Activated naive CD4-positive, alpha-beta T cell treated with anti-CD3 and anti-CD28 coated beads, Interleukin-2, amount 50 U/mL, for 24 hours (primary cell): ENCODE results near the gene TPH2.

Experiments
- H3K27ac Mint-ChIP-seq: one replicate; pipeline ENCODE4 v1.8.0; 2021; ENCODE audit warnings: mild to moderate bottlenecking, mixed read lengths
- H3K27me3 Mint-ChIP-seq: one replicate; pipeline ENCODE4 v1.8.0; 2021; ENCODE audit warnings: mixed read lengths
- H3K36me3 Mint-ChIP-seq: one replicate; pipeline ENCODE4 v1.8.0; 2021; ENCODE audit warnings: mixed read lengths
- H3K4me1 Mint-ChIP-seq: one replicate; pipeline ENCODE4 v1.8.0; 2021; ENCODE audit warnings: mixed read lengths
- H3K4me3 Mint-ChIP-seq: one replicate; pipeline ENCODE4 v1.8.0; 2021; ENCODE audit warnings: mild to moderate bottlenecking, mixed read lengths
- H3K9me3 Mint-ChIP-seq: one replicate; pipeline ENCODE4 v1.8.0; 2021; ENCODE audit warnings: mixed read lengths

The TPH2 gene

GRCh38 chr12:71999795-72000194 lies 61.1 kb downstream of the TPH2 start:
- Mint-ChIP-seq H3K4me3 (no peak overlapping the region), H3K27ac (no peak overlapping the region), H3K4me1 (no peaks in the 10 kb centered on the region), H3K27me3 (peaks cover 16% of the 10 kb centered on the region), H3K36me3 (no peaks in the 10 kb centered on the region), H3K9me3 (no peaks in the 10 kb centered on the region)

GRCh38 chr12:72000969-72001648 lies 62.5 kb downstream of the TPH2 start:
- Mint-ChIP-seq H3K4me3 (no peak overlapping the region), H3K27ac (no peak overlapping the region), H3K9me3 (no peaks in the 10 kb centered on the region), H3K27me3 (peaks cover 14% of the 10 kb centered on the region), H3K36me3 (no peaks in the 10 kb centered on the region), H3K4me1 (no peaks in the 10 kb centered on the region)

GRCh38 chr12:72006766-72007165 lies 68.1 kb downstream of the TPH2 start:
- H3K4me1 Mint-ChIP-seq, result no peaks in the 10 kb centered on the region
- H3K4me3 Mint-ChIP-seq, result no peak overlapping the region
- H3K27ac Mint-ChIP-seq, result no peak overlapping the region
- H3K9me3 Mint-ChIP-seq, result no peaks in the 10 kb centered on the region
- H3K36me3 Mint-ChIP-seq, result no peaks in the 10 kb centered on the region
- peaks cover 8% of the 10 kb centered on the region for H3K27me3 Mint-ChIP-seq

GRCh38 chr12:72010356-72010755 lies 71.7 kb downstream of the TPH2 start:
- Mint-ChIP-seq H3K4me1 (no peaks in the 10 kb centered on the region), H3K27ac (no peak overlapping the region), H3K36me3 (no peaks in the 10 kb centered on the region), H3K4me3 (no peak overlapping the region), H3K27me3 (peaks cover 4% of the 10 kb centered on the region), H3K9me3 (no peaks in the 10 kb centered on the region)

GRCh38 chr12:72011374-72011773 lies 72.7 kb downstream of the TPH2 start:
- Mint-ChIP-seq H3K4me3 (no peak overlapping the region), H3K27ac (no peak overlapping the region)

GRCh38 chr12:72012874-72013273 lies 74.2 kb downstream of the TPH2 start:
- H3K36me3 Mint-ChIP-seq, result no peaks in the 10 kb centered on the region
- no peaks in the 10 kb centered on the region for H3K27me3 Mint-ChIP-seq
- no peak overlapping the region for H3K4me3 Mint-ChIP-seq
- H3K27ac Mint-ChIP-seq, result no peak overlapping the region
- H3K4me1 Mint-ChIP-seq, result no peaks in the 10 kb centered on the region
- H3K9me3 Mint-ChIP-seq, result no peaks in the 10 kb centered on the region

More at GRCh38 chr12:72011374-72011773, 72.7 kb downstream of the TPH2 start:
- H3K27me3 Mint-ChIP-seq, result no peaks in the 10 kb centered on the region
- H3K36me3 Mint-ChIP-seq, result no peaks in the 10 kb centered on the region
- no peaks in the 10 kb centered on the region for H3K9me3 Mint-ChIP-seq
- no peaks in the 10 kb centered on the region for H3K4me1 Mint-ChIP-seq

- Mint-ChIP-seq H3K4me1 (no peaks in the 10 kb centered on the region), H3K27ac (no peak overlapping the region), H3K9me3 (no peaks in the 10 kb centered on the region), H3K36me3 (no peaks in the 10 kb centered on the region), H3K4me3 (no peak overlapping the region), H3K27me3 (peaks cover 7% of the 10 kb centered on the region)
Observed at GRCh38 chr12:72015895-72016294, 77.2 kb downstream of the TPH2 start.

- Mint-ChIP-seq H3K36me3 (no peaks in the 10 kb centered on the region), H3K4me1 (no peaks in the 10 kb centered on the region), H3K27ac (no peak overlapping the region), H3K27me3 (peaks cover 7% of the 10 kb centered on the region), H3K9me3 (no peaks in the 10 kb centered on the region), H3K4me3 (no peak overlapping the region)
Observed at GRCh38 chr12:72017054-72017651, 78.5 kb downstream of the TPH2 start.

- Mint-ChIP-seq H3K27me3 (peaks cover 7% of the 10 kb centered on the region), H3K4me1 (no peaks in the 10 kb centered on the region), H3K4me3 (no peak overlapping the region), H3K27ac (no peak overlapping the region), H3K36me3 (no peaks in the 10 kb centered on the region), H3K9me3 (no peaks in the 10 kb centered on the region)
Observed at GRCh38 chr12:72018036-72018435, 79.4 kb downstream of the TPH2 start.

GRCh38 chr12:72024613-72025012 lies 86.0 kb downstream of the TPH2 start:
- no peaks in the 10 kb centered on the region for H3K36me3 Mint-ChIP-seq
- H3K9me3 Mint-ChIP-seq, result no peaks in the 10 kb centered on the region
- peaks cover 8% of the 10 kb centered on the region for H3K27me3 Mint-ChIP-seq
- no peak overlapping the region for H3K27ac Mint-ChIP-seq
- H3K4me3 Mint-ChIP-seq, result no peak overlapping the region
- H3K4me1 Mint-ChIP-seq, result no peaks in the 10 kb centered on the region

- no peak overlapping the region for H3K4me3 Mint-ChIP-seq
- H3K27ac Mint-ChIP-seq, result no peak overlapping the region
- no peaks in the 10 kb centered on the region for H3K36me3 Mint-ChIP-seq
- H3K9me3 Mint-ChIP-seq, result no peaks in the 10 kb centered on the region
- no peaks in the 10 kb centered on the region for H3K4me1 Mint-ChIP-seq
- peaks cover 6% of the 10 kb centered on the region for H3K27me3 Mint-ChIP-seq
Observed at GRCh38 chr12:72025524-72025923, 86.9 kb downstream of the TPH2 start.

- Mint-ChIP-seq H3K36me3 (no peaks in the 10 kb centered on the region), H3K4me3 (no peak overlapping the region), H3K27me3 (peaks cover 4% of the 10 kb centered on the region), H3K27ac (no peak overlapping the region), H3K9me3 (no peaks in the 10 kb centered on the region), H3K4me1 (no peaks in the 10 kb centered on the region)
Observed at GRCh38 chr12:72028966-72029365, 90.3 kb downstream of the TPH2 start.

GRCh38 chr12:72030277-72030676 lies 91.6 kb downstream of the TPH2 start:
- no peak overlapping the region for H3K4me3 Mint-ChIP-seq
- H3K27me3 Mint-ChIP-seq, result peaks cover 3% of the 10 kb centered on the region
- no peak overlapping the region for H3K27ac Mint-ChIP-seq
- no peaks in the 10 kb centered on the region for H3K4me1 Mint-ChIP-seq
- H3K9me3 Mint-ChIP-seq, result no peaks in the 10 kb centered on the region
- H3K36me3 Mint-ChIP-seq, result no peaks in the 10 kb centered on the region

- Mint-ChIP-seq H3K4me1 (no peaks in the 10 kb centered on the region), H3K27me3 (peaks cover 7% of the 10 kb centered on the region), H3K27ac (no peak overlapping the region)
Observed at GRCh38 chr12:72031066-72031465, 92.4 kb downstream of the TPH2 start.

GRCh38 chr12:72033991-72034390 lies 95.3 kb downstream of the TPH2 start:
- H3K27me3 Mint-ChIP-seq, result peaks cover 6% of the 10 kb centered on the region
- no peak overlapping the region for H3K27ac Mint-ChIP-seq
- H3K4me3 Mint-ChIP-seq, result no peak overlapping the region
- H3K9me3 Mint-ChIP-seq, result no peaks in the 10 kb centered on the region
- no peaks in the 10 kb centered on the region for H3K4me1 Mint-ChIP-seq
- no peaks in the 10 kb centered on the region for H3K36me3 Mint-ChIP-seq

More at GRCh38 chr12:72031066-72031465, 92.4 kb downstream of the TPH2 start:
- no peaks in the 10 kb centered on the region for H3K9me3 Mint-ChIP-seq
- H3K36me3 Mint-ChIP-seq, result no peaks in the 10 kb centered on the region
- H3K4me3 Mint-ChIP-seq, result no peak overlapping the region

- no peaks in the 10 kb centered on the region for H3K36me3 Mint-ChIP-seq
- no peak overlapping the region for H3K4me3 Mint-ChIP-seq
- no peak overlapping the region for H3K27ac Mint-ChIP-seq
- peaks cover 11% of the 10 kb centered on the region for H3K27me3 Mint-ChIP-seq
- peaks cover 6% of the 10 kb centered on the region for H3K9me3 Mint-ChIP-seq
- H3K4me1 Mint-ChIP-seq, result no peaks in the 10 kb centered on the region
Observed at GRCh38 chr12:72035625-72036024, 97.0 kb downstream of the TPH2 start.

GRCh38 chr12:72036393-72036792 lies 97.7 kb downstream of the TPH2 start:
- Mint-ChIP-seq H3K9me3 (peaks cover 6% of the 10 kb centered on the region), H3K27me3 (peaks cover 11% of the 10 kb centered on the region), H3K36me3 (no peaks in the 10 kb centered on the region), H3K4me3 (no peak overlapping the region), H3K27ac (no peak overlapping the region), H3K4me1 (no peaks in the 10 kb centered on the region)
